Measurements from ENCODE around the gene PCMTD2. TPM values are rescaled to one million over a fixed set of nuclear protein-coding genes. Genes with fewer than 3 reads are reported as not detected.

Gene PCMTD2
- total and polyA plus RNA-seq, 5 donors from 2014 or later, result 51.1 to 112 (median 79.4) TPM

GRCh38 chr20:64220420-64220819 lies 35.1 kb upstream of the PCMTD2 start:
- Histone ChIP-seq H3K4me1 (ENCODE audit: control insufficient read depth, insufficient read depth, low read length, poor library complexity, severe bottlenecking) (no peaks in the 10 kb centered on the region), H3K27ac (ENCODE audit: insufficient read depth, low read length, poor library complexity, severe bottlenecking) (no peak overlapping the region), H3K9me3 (ENCODE audit: control insufficient read depth in 2 of 2, low read length in 2 of 2) (no peaks in the 10 kb centered on the region), H3K36me3 (ENCODE audit: control insufficient read depth, insufficient read depth, low read length) (no peaks in the 10 kb centered on the region), H3K27me3 (ENCODE audit: control insufficient read depth, insufficient read depth, low read length) (no peaks in the 10 kb centered on the region), H3K4me3 (ENCODE audit: low read depth, low read length) (no peak overlapping the region)
- Mint-ChIP-seq H3K27me3 (no peaks in the 10 kb centered on the region), H3K4me3 (no peak overlapping the region), H3K4me1 (no peaks in the 10 kb centered on the region), H3K27ac (no peak overlapping the region), H3K9me3 (no peaks in the 10 kb centered on the region), H3K36me3 (no peaks in the 10 kb centered on the region)
- ATAC-seq (ENCODE audit: low read depth in 2 of 2) (no peak), DNase-seq (no peak)

- no peak for ATAC-seq (ENCODE audit: low read depth in 2 of 2)
- Mint-ChIP-seq H3K4me1 (no peaks in the 10 kb centered on the region), H3K27me3 (no peaks in the 10 kb centered on the region), H3K4me3 (no peak overlapping the region), H3K36me3 (no peaks in the 10 kb centered on the region), H3K27ac (no peak overlapping the region), H3K9me3 (no peaks in the 10 kb centered on the region)
- Histone ChIP-seq H3K36me3 (ENCODE audit: control insufficient read depth, insufficient read depth, low read length) (no peaks in the 10 kb centered on the region), H3K9me3 (ENCODE audit: control insufficient read depth in 2 of 2, low read length in 2 of 2) (no peaks in the 10 kb centered on the region), H3K27ac (ENCODE audit: insufficient read depth, low read length, poor library complexity, severe bottlenecking) (no peak overlapping the region), H3K4me3 (ENCODE audit: low read depth, low read length) (no peak overlapping the region), H3K27me3 (ENCODE audit: control insufficient read depth, insufficient read depth, low read length) (no peaks in the 10 kb centered on the region), H3K4me1 (ENCODE audit: control insufficient read depth, insufficient read depth, low read length, poor library complexity, severe bottlenecking) (no peaks in the 10 kb centered on the region)
- DNase-seq, result no peak
These were observed 34.5 kb upstream of the PCMTD2 start for GRCh38 chr20:64220891-64221527.

- H3K27ac Mint-ChIP-seq, result no peak overlapping the region
- no peaks in the 10 kb centered on the region for H3K27me3 Mint-ChIP-seq
- no peak overlapping the region for H3K4me3 ChIP-seq (ENCODE audit: low read depth, low read length)
- no peak for DNase-seq
- no peaks in the 10 kb centered on the region for H3K27me3 ChIP-seq (ENCODE audit: control insufficient read depth, insufficient read depth, low read length)
- no peaks in the 10 kb centered on the region for H3K9me3 Mint-ChIP-seq
- H3K4me1 Mint-ChIP-seq, result peaks cover 0 to 2% (median 0%) of the 10 kb centered on the region in 4 donors
- H3K36me3 ChIP-seq (ENCODE audit: control insufficient read depth, insufficient read depth, low read length), result no peaks in the 10 kb centered on the region
- no peak for ATAC-seq (ENCODE audit: low read depth in 2 of 2)
- H3K4me1 ChIP-seq (ENCODE audit: control insufficient read depth, insufficient read depth, low read length, poor library complexity, severe bottlenecking), result no peaks in the 10 kb centered on the region
- no peaks in the 10 kb centered on the region for H3K9me3 ChIP-seq (ENCODE audit: control insufficient read depth in 2 of 2, low read length in 2 of 2)
- no peak overlapping the region for H3K4me3 Mint-ChIP-seq
- no peaks in the 10 kb centered on the region for H3K36me3 Mint-ChIP-seq
- H3K27ac ChIP-seq (ENCODE audit: insufficient read depth, low read length, poor library complexity, severe bottlenecking), result no peak overlapping the region
These were observed 33.2 kb upstream of the PCMTD2 start for GRCh38 chr20:64222291-64222735.

GRCh38 chr20:64222851-64223525 lies 32.6 kb upstream of the PCMTD2 start:
- ATAC-seq (ENCODE audit: low read depth in 2 of 2), result no peak
- H3K9me3 Mint-ChIP-seq, result no peaks in the 10 kb centered on the region
- no peaks in the 10 kb centered on the region for H3K36me3 ChIP-seq (ENCODE audit: control insufficient read depth, insufficient read depth, low read length)
- peaks cover 3% of the 10 kb centered on the region for H3K4me1 ChIP-seq (ENCODE audit: control insufficient read depth, insufficient read depth, low read length, poor library complexity, severe bottlenecking)
- H3K27me3 ChIP-seq (ENCODE audit: control insufficient read depth, insufficient read depth, low read length), result no peaks in the 10 kb centered on the region
- no peak overlapping the region for H3K4me3 ChIP-seq (ENCODE audit: low read depth, low read length)
- peaks cover 0 to 5% (median 2%) of the 10 kb centered on the region in 4 donors for H3K4me1 Mint-ChIP-seq
- no peak overlapping the region for H3K27ac ChIP-seq (ENCODE audit: insufficient read depth, low read length, poor library complexity, severe bottlenecking)
- no peak overlapping the region for H3K4me3 Mint-ChIP-seq
- no peak for DNase-seq
- no peaks in the 10 kb centered on the region for H3K9me3 ChIP-seq (ENCODE audit: control insufficient read depth in 2 of 2, low read length in 2 of 2)
- no peaks in the 10 kb centered on the region for H3K27me3 Mint-ChIP-seq
- no peaks in the 10 kb centered on the region for H3K36me3 Mint-ChIP-seq
- no peak overlapping the region for H3K27ac Mint-ChIP-seq

- Histone ChIP-seq H3K36me3 (ENCODE audit: control insufficient read depth, insufficient read depth, low read length) (no peaks in the 10 kb centered on the region), H3K4me1 (ENCODE audit: control insufficient read depth, insufficient read depth, low read length, poor library complexity, severe bottlenecking) (peaks cover 3% of the 10 kb centered on the region), H3K4me3 (ENCODE audit: low read depth, low read length) (no peak overlapping the region), H3K9me3 (ENCODE audit: control insufficient read depth in 2 of 2, low read length in 2 of 2) (no peaks in the 10 kb centered on the region), H3K27ac (ENCODE audit: insufficient read depth, low read length, poor library complexity, severe bottlenecking) (no peak overlapping the region), H3K27me3 (ENCODE audit: control insufficient read depth, insufficient read depth, low read length) (no peaks in the 10 kb centered on the region)
- Mint-ChIP-seq H3K27ac (no peak overlapping the region), H3K4me3 (no peak overlapping the region), H3K36me3 (no peaks in the 10 kb centered on the region), H3K9me3 (no peaks in the 10 kb centered on the region), H3K27me3 (no peaks in the 10 kb centered on the region), H3K4me1 (peaks cover 0 to 8% (median 3%) of the 10 kb centered on the region in 4 donors)
- ATAC-seq (ENCODE audit: low read depth in 2 of 2), result no peak
- DNase-seq, result no peak
These were observed 32.0 kb upstream of the PCMTD2 start for GRCh38 chr20:64223526-64224067.

GRCh38 chr20:64224351-64225170 lies 31.0 kb upstream of the PCMTD2 start:
- Mint-ChIP-seq H3K27ac (peak overlapping the region in 1 of 3 donors; percentile 56), H3K4me3 (no peak overlapping the region), H3K27me3 (no peaks in the 10 kb centered on the region), H3K36me3 (no peaks in the 10 kb centered on the region), H3K9me3 (no peaks in the 10 kb centered on the region), H3K4me1 (peaks cover 0 to 8% (median 3%) of the 10 kb centered on the region in 4 donors)
- no peaks in the 10 kb centered on the region for H3K27me3 ChIP-seq (ENCODE audit: control insufficient read depth, insufficient read depth, low read length)
- no peak overlapping the region for H3K27ac ChIP-seq (ENCODE audit: insufficient read depth, low read length, poor library complexity, severe bottlenecking)
- H3K4me3 ChIP-seq (ENCODE audit: low read depth, low read length), result no peak overlapping the region
- DNase-seq, result no peak
- H3K36me3 ChIP-seq (ENCODE audit: control insufficient read depth, insufficient read depth, low read length), result no peaks in the 10 kb centered on the region
- ATAC-seq (ENCODE audit: low read depth in 2 of 2), result no peak
- no peaks in the 10 kb centered on the region for H3K9me3 ChIP-seq (ENCODE audit: control insufficient read depth in 2 of 2, low read length in 2 of 2)
- peaks cover 3% of the 10 kb centered on the region for H3K4me1 ChIP-seq (ENCODE audit: control insufficient read depth, insufficient read depth, low read length, poor library complexity, severe bottlenecking)

- Histone ChIP-seq H3K27ac (ENCODE audit: insufficient read depth, low read length, poor library complexity, severe bottlenecking) (no peak overlapping the region), H3K27me3 (ENCODE audit: control insufficient read depth, insufficient read depth, low read length) (no peaks in the 10 kb centered on the region), H3K4me1 (ENCODE audit: control insufficient read depth, insufficient read depth, low read length, poor library complexity, severe bottlenecking) (peaks cover 3% of the 10 kb centered on the region), H3K9me3 (ENCODE audit: control insufficient read depth in 2 of 2, low read length in 2 of 2) (no peaks in the 10 kb centered on the region), H3K36me3 (ENCODE audit: control insufficient read depth, insufficient read depth, low read length) (no peaks in the 10 kb centered on the region), H3K4me3 (ENCODE audit: low read depth, low read length) (no peak overlapping the region)
- DNase-seq, result no peak
- no peaks in the 10 kb centered on the region for H3K27me3 Mint-ChIP-seq
- ATAC-seq (ENCODE audit: low read depth in 2 of 2), result no peak
- no peaks in the 10 kb centered on the region for H3K36me3 Mint-ChIP-seq
- peaks cover 0 to 8% (median 3%) of the 10 kb centered on the region in 4 donors for H3K4me1 Mint-ChIP-seq
- H3K9me3 Mint-ChIP-seq, result no peaks in the 10 kb centered on the region
- no peak overlapping the region for H3K4me3 Mint-ChIP-seq
- H3K27ac Mint-ChIP-seq, result peak overlapping the region in 1 of 3 donors; percentile 38
These were observed 30.4 kb upstream of the PCMTD2 start for GRCh38 chr20:64225171-64225595.

All from CD4-positive, CD25-positive, alpha-beta regulatory T cell (primary cell).